ACC112 (cell line): Measurements from ENCODE around the gene ZNF692.

Experiments
- H2AFZ ChIP-seq: fragments of 200-600 bp; sonication (generic); one replicate; pipeline ENCODE4 v1.6.0; 2017; ENCODE audit warnings: antibody characterized with exemption, low read length; ENCODE audit not compliant: unreplicated experiment
- H3K27ac ChIP-seq: fragments of 200-600 bp; sonication (generic); 2 replicates; pipeline ENCODE4 v1.5.1; 2014; ENCODE audit warnings: low read depth, mild to moderate bottlenecking, antibody characterized with exemption, low read length, moderate library complexity
- H3K27me3 ChIP-seq: fragments of 200-600 bp; sonication (generic); 2 replicates; pipeline ENCODE4 v1.6.1; 2014; ENCODE audit warnings: mild to moderate bottlenecking, antibody characterized with exemption, low read length, moderate library complexity, mixed read lengths; ENCODE audit not compliant: insufficient read depth
- H3K36me3 ChIP-seq: fragments of 200-600 bp; sonication (generic); 2 replicates; pipeline ENCODE4 v1.6.1; 2016; ENCODE audit warnings: mild to moderate bottlenecking, antibody characterized with exemption, low read length, moderate library complexity, mixed read lengths; ENCODE audit not compliant: insufficient read depth
- H3K4me1 ChIP-seq: fragments of 200-600 bp; sonication (generic); one replicate; pipeline ENCODE4 v1.6.1; 2016; ENCODE audit warnings: low read length, mixed read lengths; ENCODE audit not compliant: insufficient read depth, unreplicated experiment, control insufficient read depth
- H3K4me3 ChIP-seq: fragments of 200-600 bp; sonication (generic); 2 replicates; pipeline ENCODE4 v1.5.1; 2014; ENCODE audit warnings: mild to moderate bottlenecking, low read depth, low read length
- H3K79me2 ChIP-seq: fragments of 200-600 bp; sonication (generic); one replicate; pipeline ENCODE4 v1.6.0; 2016; ENCODE audit warnings: low read length; ENCODE audit not compliant: control insufficient read depth, unreplicated experiment, insufficient read depth

The ZNF692 gene, protein sequence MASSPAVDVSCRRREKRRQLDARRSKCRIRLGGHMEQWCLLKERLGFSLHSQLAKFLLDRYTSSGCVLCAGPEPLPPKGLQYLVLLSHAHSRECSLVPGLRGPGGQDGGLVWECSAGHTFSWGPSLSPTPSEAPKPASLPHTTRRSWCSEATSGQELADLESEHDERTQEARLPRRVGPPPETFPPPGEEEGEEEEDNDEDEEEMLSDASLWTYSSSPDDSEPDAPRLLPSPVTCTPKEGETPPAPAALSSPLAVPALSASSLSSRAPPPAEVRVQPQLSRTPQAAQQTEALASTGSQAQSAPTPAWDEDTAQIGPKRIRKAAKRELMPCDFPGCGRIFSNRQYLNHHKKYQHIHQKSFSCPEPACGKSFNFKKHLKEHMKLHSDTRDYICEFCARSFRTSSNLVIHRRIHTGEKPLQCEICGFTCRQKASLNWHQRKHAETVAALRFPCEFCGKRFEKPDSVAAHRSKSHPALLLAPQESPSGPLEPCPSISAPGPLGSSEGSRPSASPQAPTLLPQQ

DNA sequence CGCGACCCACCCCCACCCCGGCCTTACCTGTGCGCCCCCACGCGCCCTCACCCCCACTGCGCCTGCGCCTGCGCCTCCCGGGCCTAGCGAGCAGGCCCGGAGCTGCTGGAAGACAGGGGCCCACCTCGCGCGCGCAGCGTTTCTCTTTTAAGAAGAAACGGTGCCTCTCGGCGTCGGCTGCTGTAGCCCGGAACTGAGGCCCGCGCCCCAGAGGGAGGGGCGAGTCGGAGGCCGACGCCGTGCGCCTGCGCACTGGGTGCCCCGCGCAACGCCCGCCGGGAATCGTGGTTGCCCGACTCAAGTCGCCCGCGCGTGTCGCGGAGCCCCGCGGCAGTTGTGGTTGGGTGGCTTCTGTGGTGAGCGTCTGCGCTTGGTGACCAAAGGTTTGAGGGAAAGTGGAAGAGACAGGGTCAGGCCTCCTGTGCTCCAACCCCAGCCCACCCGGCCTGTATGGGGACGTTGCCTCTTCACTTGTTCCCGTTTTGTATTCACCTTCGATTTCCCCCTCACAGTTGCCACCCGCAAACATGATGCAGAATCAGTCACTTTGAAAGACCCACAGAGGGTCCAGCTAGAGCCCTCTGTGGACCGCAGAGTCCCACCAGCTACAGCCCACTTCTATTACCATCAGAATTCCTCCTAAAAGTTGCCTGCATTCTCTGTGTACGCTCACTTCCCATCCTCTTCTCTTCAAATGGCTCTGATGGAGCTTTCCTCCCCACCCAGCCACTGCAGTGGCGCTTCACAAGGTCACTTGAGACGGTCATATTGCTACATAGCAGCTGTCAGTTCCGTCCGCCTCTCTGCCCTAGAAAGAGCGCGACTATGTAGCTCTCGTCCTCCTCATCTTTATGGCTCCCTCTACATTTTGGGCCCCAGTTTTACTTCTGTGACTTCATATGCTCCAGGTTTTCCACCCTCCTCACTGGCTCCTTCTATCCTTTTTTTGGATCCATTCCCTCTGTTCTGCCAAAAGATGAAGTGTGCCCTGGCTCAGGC, at the start of gene ZNF692:
Gene ZNF692 (minus strand): TSS at position 195 of the 999 bp plus-strand sequence. CDS start 776 bp downstream, outside the sequence.
- peak within 1 kb of the TSS; percentile 95 for H3K4me3 ChIP-seq
- H3K27ac ChIP-seq, result peak within 1 kb of the TSS; percentile 50
- no peaks in the 10 kb centered on the region for H3K36me3 ChIP-seq
- H3K27me3 ChIP-seq, result no peaks in the 10 kb centered on the region
- peaks cover 22% of the 10 kb centered on the region for H3K79me2 ChIP-seq
- H3K4me1 ChIP-seq, result peaks cover 15% of the 10 kb centered on the region
- H2AFZ ChIP-seq, result peak within 1 kb of the TSS; percentile 94

DNA sequence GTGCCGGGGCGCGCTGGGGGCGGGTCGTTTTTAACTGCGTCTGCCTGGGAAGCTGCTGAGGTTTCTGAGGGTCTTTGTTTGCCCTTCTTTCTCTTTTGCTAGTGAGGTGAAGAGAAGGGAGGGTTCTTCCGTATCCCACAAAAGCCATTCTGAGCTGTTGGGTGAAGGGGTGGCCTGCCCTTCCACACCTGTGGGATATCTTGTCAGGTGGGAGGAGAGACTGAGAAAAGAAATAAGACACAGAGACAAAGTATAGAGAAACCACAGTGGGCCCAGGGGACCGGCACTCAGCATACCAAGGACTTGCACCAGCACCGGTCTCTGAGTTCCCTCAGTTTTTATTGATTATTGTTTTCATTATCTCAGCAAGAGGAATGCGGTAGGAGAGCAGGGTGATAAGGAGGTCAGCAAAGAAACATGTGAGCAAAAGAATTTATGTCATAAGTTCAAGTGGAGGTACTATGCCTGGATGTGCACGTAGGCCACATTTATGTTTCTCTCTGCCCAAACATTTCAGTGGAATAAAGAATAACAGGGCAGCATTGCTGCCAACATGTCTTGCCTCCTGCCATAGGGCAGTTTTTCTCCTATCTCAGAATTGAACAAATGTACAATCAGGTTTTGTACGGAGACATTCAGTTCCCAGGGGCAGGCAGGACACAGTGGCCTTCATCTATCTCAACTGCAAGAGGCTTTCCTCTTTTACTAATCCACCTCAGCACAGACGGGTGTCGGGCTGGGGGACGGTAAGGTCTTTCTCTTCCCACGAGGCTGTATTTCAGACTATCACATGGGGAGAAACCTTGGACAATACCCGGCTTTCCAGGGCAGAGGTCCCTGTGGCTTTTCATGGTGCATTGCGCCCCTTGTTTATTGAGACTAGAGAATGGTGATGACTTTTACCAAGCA, 48.1 kb upstream of the ZNF692 start:
- H3K4me1 ChIP-seq, result peaks cover 6% of the 10 kb centered on the region
- peak overlapping the region; percentile 65 for H2AFZ ChIP-seq
- peak overlapping the region; percentile 71 for H3K27ac ChIP-seq
- peaks cover 6% of the 10 kb centered on the region for H3K79me2 ChIP-seq
- H3K4me3 ChIP-seq, result peak overlapping the region; percentile 81
- H3K27me3 ChIP-seq, result no peaks in the 10 kb centered on the region
- H3K36me3 ChIP-seq, result no peaks in the 10 kb centered on the region

DNA sequence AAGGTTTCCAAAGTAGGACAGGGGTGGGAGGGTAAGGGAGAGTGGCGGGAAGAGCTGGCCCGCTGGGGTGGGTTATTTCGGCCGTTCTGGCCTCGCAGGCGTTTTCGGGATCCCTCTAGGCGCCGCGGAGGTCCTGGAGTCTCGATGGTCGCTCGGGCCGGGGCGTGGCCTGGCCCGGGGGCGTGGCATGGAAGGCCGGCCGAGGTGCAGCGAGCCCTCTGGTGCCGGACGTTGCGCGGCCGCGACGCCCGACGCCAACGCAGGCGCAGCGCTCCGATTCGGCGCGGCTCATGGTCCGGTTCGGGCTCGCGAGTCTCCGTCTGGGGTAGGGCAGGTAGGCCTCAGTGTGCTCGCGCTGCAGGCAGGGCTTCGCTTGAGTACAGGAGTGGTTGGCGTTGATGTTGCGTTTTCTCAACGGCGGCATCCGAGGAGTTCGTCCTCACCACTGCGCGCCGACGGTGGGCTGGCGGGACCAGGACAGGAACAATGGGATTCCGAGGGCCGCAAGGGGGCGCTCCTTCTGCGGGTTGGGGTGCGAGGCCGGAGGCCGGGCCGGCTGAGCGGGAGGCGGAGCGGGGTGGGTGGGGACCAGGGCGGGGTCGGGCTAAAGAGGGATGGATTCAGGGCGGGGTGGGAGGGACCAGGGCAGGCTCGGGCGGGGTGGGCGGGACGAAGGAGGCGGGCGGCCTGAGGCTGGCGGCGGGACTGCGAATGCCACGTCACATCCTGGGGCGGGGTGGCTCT, 47.3 kb upstream of the ZNF692 start, which contains the start of gene PGBD2:
Gene PGBD2 (plus strand): TSS at position 227 of the 744 bp plus-strand sequence. CDS start 7,628 bp downstream, outside the sequence.
- Histone ChIP-seq H3K27me3 (peaks cover 7% of the 10 kb centered on the region), H3K4me1 (peaks cover 6% of the 10 kb centered on the region), H2AFZ (peak within 1 kb of the TSS; percentile 100), H3K4me3 (peak within 1 kb of the TSS; percentile 98), H3K27ac (peak within 1 kb of the TSS; percentile 82), H3K79me2 (peaks cover 6% of the 10 kb centered on the region), H3K36me3 (no peaks in the 10 kb centered on the region)

DNA sequence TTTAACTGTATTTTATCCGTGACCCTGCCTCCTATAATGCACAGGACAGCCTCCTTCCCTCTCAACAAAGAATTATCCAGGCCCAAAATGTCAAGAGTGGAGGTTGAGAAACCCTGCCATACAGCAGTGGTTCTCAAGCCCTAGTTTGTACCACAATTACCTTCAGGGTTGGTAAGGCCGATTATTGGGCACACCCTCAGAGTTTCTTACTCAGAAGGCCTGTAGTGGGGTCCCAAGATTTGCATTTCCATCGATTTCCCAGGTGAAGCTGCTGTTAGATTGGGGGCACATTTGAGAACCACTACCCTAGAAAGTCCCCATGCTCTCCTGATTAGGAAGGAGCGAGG, 46.8 kb upstream of the ZNF692 start:
- Histone ChIP-seq H3K36me3 (no peaks in the 10 kb centered on the region), H3K27me3 (peaks cover 10% of the 10 kb centered on the region), H3K4me3 (peak overlapping the region; percentile 98), H2AFZ (peak overlapping the region; percentile 100), H3K4me1 (peaks cover 6% of the 10 kb centered on the region), H3K27ac (peak overlapping the region; percentile 82), H3K79me2 (peaks cover 6% of the 10 kb centered on the region)

DNA sequence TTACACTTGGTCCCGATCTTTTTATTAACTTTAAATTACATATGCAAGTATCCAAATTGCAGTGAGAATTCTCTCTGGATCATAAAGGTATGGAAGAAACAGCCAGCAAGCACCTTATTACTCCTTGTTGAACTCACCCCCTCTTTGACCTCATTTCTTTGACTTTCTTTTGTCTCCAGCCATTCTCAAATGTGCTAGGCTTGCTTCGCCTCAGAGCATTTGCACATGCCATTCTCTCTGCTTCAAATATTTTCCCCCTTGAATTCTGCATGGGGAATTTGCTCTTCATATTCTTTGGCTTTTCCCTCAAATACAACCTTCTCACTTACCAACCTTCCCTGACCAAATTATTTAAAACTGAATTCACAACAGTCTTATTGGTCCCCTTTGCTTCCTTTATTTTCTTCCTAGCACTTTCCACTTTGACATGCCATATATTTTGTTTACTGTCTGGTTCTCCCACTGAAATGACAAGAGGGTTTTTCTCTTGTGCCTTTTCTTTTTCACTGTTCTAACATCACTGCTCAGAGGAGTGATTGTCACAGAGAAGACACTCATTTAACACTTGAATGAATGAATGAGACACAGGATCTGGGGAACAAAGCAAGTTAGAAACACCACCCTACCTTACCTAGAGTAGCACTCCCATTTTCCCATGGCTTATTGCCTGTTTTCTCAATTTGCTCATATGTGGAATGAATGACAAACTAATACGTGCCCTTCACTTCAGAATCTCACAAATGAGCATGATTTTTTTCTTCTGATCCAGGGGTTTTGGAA, 45.7 kb upstream of the ZNF692 start:
- Histone ChIP-seq H3K27me3 (peaks cover 19% of the 10 kb centered on the region), H3K79me2 (peaks cover 6% of the 10 kb centered on the region), H3K4me3 (no peak overlapping the region), H3K4me1 (peaks cover 6% of the 10 kb centered on the region), H3K36me3 (no peaks in the 10 kb centered on the region), H3K27ac (no peak overlapping the region), H2AFZ (peak overlapping the region; percentile 100)

DNA sequence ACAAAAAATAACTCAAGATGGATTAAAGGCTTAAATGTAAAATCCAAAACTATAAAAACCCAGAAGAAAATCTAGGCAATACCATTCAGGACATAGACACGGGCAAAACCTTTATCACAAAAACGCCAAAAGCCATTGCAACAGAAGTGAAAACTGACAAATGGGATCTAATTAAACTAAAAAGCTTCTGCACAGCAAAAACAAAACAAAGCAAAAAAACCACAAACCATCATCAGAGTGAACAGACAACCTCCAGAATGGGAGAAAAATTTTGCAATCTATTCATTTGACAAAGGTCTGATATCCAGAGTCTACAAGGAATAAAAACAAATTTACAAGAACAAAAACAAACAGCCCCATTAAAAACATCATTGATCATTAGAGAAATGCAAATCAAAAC, 42.7 kb upstream of the ZNF692 start:
- Histone ChIP-seq H3K79me2 (no peaks in the 10 kb centered on the region), H3K27ac (no peak overlapping the region), H3K4me3 (no peak overlapping the region), H3K27me3 (peaks cover 50% of the 10 kb centered on the region), H3K36me3 (no peaks in the 10 kb centered on the region), H3K4me1 (no peaks in the 10 kb centered on the region), H2AFZ (no peak overlapping the region)

DNA sequence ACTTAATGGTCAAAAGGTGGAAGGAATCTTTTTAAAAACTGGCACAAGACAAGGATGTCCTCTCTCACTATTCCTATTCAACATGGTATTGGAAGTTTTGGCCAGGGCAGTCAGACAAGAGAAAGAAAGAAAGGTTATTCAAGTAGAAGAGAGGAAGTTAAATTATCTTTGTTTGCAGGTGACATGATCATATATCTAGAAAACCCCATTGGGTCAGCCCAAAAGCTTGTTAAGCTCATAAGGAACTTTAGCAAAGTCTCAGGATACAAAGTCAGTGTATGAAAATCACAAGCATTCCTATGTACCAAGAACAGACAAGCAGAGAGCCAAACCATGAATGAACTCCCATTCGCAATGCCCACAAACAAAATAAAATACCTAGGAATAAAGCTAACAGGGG, 41.8 kb upstream of the ZNF692 start:
- H3K4me1 ChIP-seq, result no peaks in the 10 kb centered on the region
- H2AFZ ChIP-seq, result no peak overlapping the region
- peaks cover 53% of the 10 kb centered on the region for H3K27me3 ChIP-seq
- H3K27ac ChIP-seq, result no peak overlapping the region
- no peaks in the 10 kb centered on the region for H3K36me3 ChIP-seq
- H3K79me2 ChIP-seq, result no peaks in the 10 kb centered on the region
- H3K4me3 ChIP-seq, result no peak overlapping the region

DNA sequence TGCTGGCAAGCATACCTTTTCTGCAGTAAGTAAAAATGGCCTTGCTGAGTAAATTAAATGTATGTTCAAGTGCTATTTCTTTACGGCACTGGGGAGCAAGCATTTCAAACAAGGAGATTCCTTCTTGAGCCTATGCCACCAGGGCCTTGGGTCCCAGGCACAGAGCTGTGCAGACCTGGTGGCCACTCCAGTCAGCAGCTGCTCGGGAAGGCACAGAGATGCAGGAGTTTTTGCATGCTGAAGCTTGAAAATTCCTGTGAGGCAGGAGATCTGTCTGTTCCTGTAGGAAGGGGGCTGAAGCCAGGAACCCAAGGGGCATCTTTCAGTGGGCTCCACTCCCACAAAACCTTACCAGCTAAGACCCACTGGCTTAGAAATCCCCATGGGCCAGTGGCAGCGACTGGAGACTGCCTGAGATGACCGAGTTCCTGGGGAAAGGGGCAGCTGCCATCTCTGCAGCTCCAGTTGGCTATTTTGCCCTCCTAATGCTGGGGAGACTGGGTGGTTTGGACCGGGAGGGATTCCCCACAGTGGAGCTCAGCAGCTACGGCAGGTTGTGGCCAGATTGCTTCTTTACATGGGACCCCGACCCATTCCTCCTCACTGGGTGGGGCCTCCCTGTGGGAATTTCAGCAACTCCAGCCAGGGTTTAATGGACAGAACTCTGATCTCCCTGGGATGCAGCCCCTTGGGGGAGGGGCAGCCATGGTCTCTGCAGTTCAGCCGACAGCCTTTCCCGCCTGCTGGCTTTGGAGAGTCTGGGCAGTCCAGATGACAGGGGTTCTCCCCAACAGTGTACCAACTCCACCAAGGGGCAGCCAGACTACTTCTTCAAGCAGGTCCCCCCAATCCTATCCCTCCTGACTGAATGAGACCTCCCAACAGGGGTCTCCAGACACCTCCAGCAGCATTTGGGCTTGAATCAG, 38.8 kb upstream of the ZNF692 start:
- H3K27ac ChIP-seq, result no peak overlapping the region
- no peaks in the 10 kb centered on the region for H3K79me2 ChIP-seq
- H3K4me1 ChIP-seq, result no peaks in the 10 kb centered on the region
- peaks cover 81% of the 10 kb centered on the region for H3K27me3 ChIP-seq
- no peaks in the 10 kb centered on the region for H3K36me3 ChIP-seq
- no peak overlapping the region for H3K4me3 ChIP-seq
- no peak overlapping the region for H2AFZ ChIP-seq
